Breast epithelium (tissue), 4 donors: ENCODE data around the gene ALG12. TPM values are rescaled to one million over a fixed set of nuclear protein-coding genes. Genes with fewer than 3 reads are reported as not detected.

Source experiments
- DNase-seq, 2 donors: peaks; one replicate each; pipeline ENCODE4 v3.0.0-alpha.2; 2019; ENCODE audit warnings: low spot score in 2 of 2
- H3K27ac ChIP-seq, 2 donors: fragments of 200-600 bp; sonication (generic) in 1 of 2; one replicate each; pipeline ENCODE4 v1.5.1; 2016 to 2019; ENCODE audit warnings: mild to moderate bottlenecking in 1 of 2
- H3K27me3 ChIP-seq, 2 donors: fragments of 200-600 bp; sonication (generic) in 1 of 2; one replicate each; pipeline versions ENCODE4 v1.5.1 to v1.6.0; 2017 to 2019; ENCODE audit warnings: control low read depth in 1 of 2, mild to moderate bottlenecking in 1 of 2
- H3K36me3 ChIP-seq: fragments of 200-600 bp; one replicate; pipeline ENCODE4 v1.5.1; 2019
- H3K4me1 ChIP-seq, 2 donors: fragments of 200-600 bp; sonication (generic); one replicate each; pipeline ENCODE4 v1.5.1; 2016 to 2019; ENCODE audit warnings: control low read depth in 1 of 2
- H3K4me3 ChIP-seq, 3 donors: fragments of 200-600 bp; sonication (generic); 1 replicate in 2 of 3; 2 replicates in 1 of 3; pipeline ENCODE4 v1.5.1; 2016 to 2019; ENCODE audit warnings: mild to moderate bottlenecking in 3 of 3, moderate library complexity in 2 of 3
- H3K9me3 ChIP-seq, 2 donors: fragments of 200-600 bp; sonication (generic) in 1 of 2; one replicate each; pipeline ENCODE4 v1.5.1; 2016 to 2019; ENCODE audit warnings: control low read depth in 1 of 2
- CTCF ChIP-seq, 3 donors: fragments of 450-650 bp; IDR thresholded peaks; one replicate each; pipeline ENCODE4 v1.5.1; 2016 to 2017; ENCODE audit warnings: antibody characterized with exemption in 3 of 3, mild to moderate bottlenecking in 3 of 3, moderate library complexity in 3 of 3
- POLR2A ChIP-seq: fragments of 450-650 bp; IDR thresholded peaks from one replicate; pipeline ENCODE4 v1.6.1; 2016; ENCODE audit warnings: antibody characterized with exemption, mild to moderate bottlenecking, moderate library complexity
- POLR2AphosphoS5 ChIP-seq, 3 donors: sonication (generic); formaldehyde crosslinking; IDR thresholded peaks; one replicate each; pipeline ENCODE4 v1.6.1; 2017; ENCODE audit warnings: antibody characterized with exemption in 3 of 3
- intact Hi-C: fragments of 100-400 bp; cut with DNase I; formaldehyde crosslinking; loops from one replicate; pipeline ENCODE4 v1.15.1; 2023; ENCODE audit warnings: low total_unique reads
- total RNA-seq, 3 donors: library from RNA; depleted of rRNA; stranded (reverse); fragments of >200 nt; gene quantifications; one replicate each; pipeline ENCODE4 v1.1.0, GENCODE V29; 2016

The ALG12 gene
- total RNA-seq, 3 donors from 2014 or later: 16.6 to 22.4 (median 19.7) TPM

- H3K27me3 ChIP-seq: no peaks in the 10 kb centered on the region
- intact Hi-C loops: no loop called here
- TF ChIP-seq CTCF (IDR thresholded peaks at IDR 0.05) (no peak), POLR2AphosphoS5 (IDR thresholded peaks at IDR 0.05) (no peak), POLR2A (no peak)
- H3K4me1 ChIP-seq: no peaks in the 10 kb centered on the region
- H3K4me3 ChIP-seq: no peak overlapping the region
- peaks cover 14 to 22% of the 10 kb centered on the region in 2 donors for H3K9me3 ChIP-seq
- no peak overlapping the region for H3K27ac ChIP-seq
- H3K36me3 ChIP-seq: no peaks in the 10 kb centered on the region
- DNase-seq: no peak
Measured at GRCh38 chr22:49873228-49873940, 44.9 kb downstream of the ALG12 start.

GRCh38 chr22:49872347-49872746, 45.9 kb downstream of the ALG12 start:
- Histone ChIP-seq H3K4me3 (no peak overlapping the region), H3K36me3 (no peaks in the 10 kb centered on the region), H3K9me3 (peaks cover 21 to 22% of the 10 kb centered on the region in 2 donors), H3K27me3 (no peaks in the 10 kb centered on the region), H3K4me1 (no peaks in the 10 kb centered on the region), H3K27ac (no peak overlapping the region)
- TF ChIP-seq CTCF (IDR thresholded peaks at IDR 0.05): no peak
- TF ChIP-seq POLR2A: no peak
- no peak for TF ChIP-seq POLR2AphosphoS5 (IDR thresholded peaks at IDR 0.05)
- intact Hi-C loops: no loop called here
- no peak for DNase-seq

- Histone ChIP-seq H3K4me3 (no peak overlapping the region), H3K9me3 (peaks cover 27 to 28% of the 10 kb centered on the region in 2 donors), H3K27ac (no peak overlapping the region), H3K27me3 (no peaks in the 10 kb centered on the region), H3K4me1 (no peaks in the 10 kb centered on the region), H3K36me3 (no peaks in the 10 kb centered on the region)
- no peak for TF ChIP-seq POLR2AphosphoS5 (IDR thresholded peaks at IDR 0.05)
- intact Hi-C loops: no loop called here
- DNase-seq: no peak
Measured at GRCh38 chr22:49871482-49871881, 46.8 kb downstream of the ALG12 start.

- H3K9me3 ChIP-seq: peaks cover 38 to 39% of the 10 kb centered on the region in 2 donors
- TF ChIP-seq CTCF (IDR thresholded peaks at IDR 0.05) (no peak), POLR2A (no peak), POLR2AphosphoS5 (IDR thresholded peaks at IDR 0.05) (no peak)
- intact Hi-C loops: no loop called here
- no peaks in the 10 kb centered on the region for H3K27me3 ChIP-seq
- H3K4me1 ChIP-seq: no peaks in the 10 kb centered on the region
- H3K27ac ChIP-seq: no peak overlapping the region
- no peaks in the 10 kb centered on the region for H3K36me3 ChIP-seq
- H3K4me3 ChIP-seq: no peak overlapping the region
- DNase-seq: no peak
Measured at GRCh38 chr22:49869845-49870712, 48.2 kb downstream of the ALG12 start.

- no peak for TF ChIP-seq POLR2AphosphoS5 (IDR thresholded peaks at IDR 0.05)
- no peak for TF ChIP-seq POLR2A
- TF ChIP-seq CTCF (IDR thresholded peaks at IDR 0.05): no peak
- no peak for DNase-seq
Measured at GRCh38 chr22:49869086-49869830, 49.0 kb downstream of the ALG12 start.

More at GRCh38 chr22:49869086-49869830, 49.0 kb downstream of the ALG12 start:
- Histone ChIP-seq H3K27me3 (no peaks in the 10 kb centered on the region), H3K9me3 (peaks cover 38 to 39% of the 10 kb centered on the region in 2 donors), H3K4me3 (no peak overlapping the region), H3K36me3 (no peaks in the 10 kb centered on the region), H3K4me1 (no peaks in the 10 kb centered on the region), H3K27ac (no peak overlapping the region)
- intact Hi-C loops: no loop called here
